A172 (cell line): ENCODE measurements around the gene CDV3. TPM values are rescaled to one million over a fixed set of nuclear protein-coding genes. Genes with fewer than 3 reads are reported as not detected.

Experiments
- DNase-seq: peaks from one replicate; pipeline ENCODE4 v3.0.0-alpha.2; 2015; ENCODE audit warnings: low spot score
- total RNA-seq: library from RNA; depleted of rRNA; stranded (reverse); fragments of >200 nt; shearing (Covaris generic); gene quantifications from 2 replicates; pipeline ENCODE4 v1.2.3, GENCODE V29; 2014

The CDV3 gene
- total RNA-seq, 1 experiment from 2014 or later = 239 TPM

GRCh38 chr3:133568294-133569014 is 5.0 kb upstream of the CDV3 start:
- DNase-seq = peak; percentile 99

DNA sequence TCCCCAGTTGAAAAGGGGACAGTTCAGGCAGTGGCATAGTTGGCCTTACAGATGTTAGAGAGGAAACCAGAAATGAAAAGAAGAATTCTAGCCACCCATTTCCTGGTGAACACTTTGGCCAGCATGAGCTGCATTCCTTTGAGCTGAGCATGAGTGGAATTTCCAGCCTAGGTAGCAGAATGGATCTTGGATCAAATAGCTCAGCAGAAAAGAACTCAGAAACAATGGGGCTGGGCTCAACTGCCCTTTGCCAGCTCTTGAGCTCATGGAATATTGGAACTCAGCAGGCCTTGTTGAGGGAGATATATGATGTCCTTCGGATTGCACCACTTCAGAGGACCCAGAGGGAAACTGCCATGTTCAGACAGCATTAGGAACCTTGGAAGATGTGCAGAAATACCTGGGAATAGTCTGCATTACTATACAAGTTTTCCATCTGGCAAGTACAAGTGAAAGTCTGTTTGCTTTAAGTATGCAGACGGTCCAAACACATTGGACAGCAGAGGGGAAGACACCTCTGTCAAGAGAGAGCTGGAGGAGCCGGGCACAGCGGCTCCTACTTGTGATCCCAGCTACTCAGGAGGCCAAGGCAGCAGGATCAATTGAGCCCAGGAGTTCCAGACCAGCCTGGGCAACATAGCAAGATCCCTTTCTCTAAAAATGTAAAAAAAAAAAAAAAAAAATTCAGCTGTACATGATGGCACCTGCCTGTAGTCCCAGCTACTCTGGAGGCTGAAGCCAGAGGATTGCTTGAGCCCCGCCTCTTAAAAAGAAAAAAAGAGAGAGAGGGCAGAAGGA is 3.1 kb upstream of the CDV3 start:
- DNase-seq = peak; percentile 87

DNA sequence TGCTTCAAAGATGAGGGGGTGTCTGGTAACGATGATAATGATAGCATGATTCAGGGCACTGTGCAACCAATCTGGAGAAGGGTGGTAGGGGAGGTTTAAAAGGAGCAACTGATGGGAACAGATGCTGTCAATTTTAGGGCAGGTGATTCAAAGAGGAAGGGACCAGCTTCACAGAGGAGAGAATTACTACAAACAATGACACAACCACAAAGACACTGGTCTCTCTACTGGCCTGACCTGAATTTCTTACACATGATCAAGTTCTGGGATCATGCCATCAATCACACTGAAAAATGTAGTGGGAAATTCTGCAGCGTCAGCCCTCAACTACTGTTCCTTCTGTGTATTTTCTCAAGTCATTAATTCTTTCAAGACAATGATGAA is 2.6 kb upstream of the CDV3 start:
- DNase-seq = no peak

- DNase-seq = peak; percentile 54
Observed at GRCh38 chr3:133572158-133573053, 1.1 kb upstream of the CDV3 start.

DNA sequence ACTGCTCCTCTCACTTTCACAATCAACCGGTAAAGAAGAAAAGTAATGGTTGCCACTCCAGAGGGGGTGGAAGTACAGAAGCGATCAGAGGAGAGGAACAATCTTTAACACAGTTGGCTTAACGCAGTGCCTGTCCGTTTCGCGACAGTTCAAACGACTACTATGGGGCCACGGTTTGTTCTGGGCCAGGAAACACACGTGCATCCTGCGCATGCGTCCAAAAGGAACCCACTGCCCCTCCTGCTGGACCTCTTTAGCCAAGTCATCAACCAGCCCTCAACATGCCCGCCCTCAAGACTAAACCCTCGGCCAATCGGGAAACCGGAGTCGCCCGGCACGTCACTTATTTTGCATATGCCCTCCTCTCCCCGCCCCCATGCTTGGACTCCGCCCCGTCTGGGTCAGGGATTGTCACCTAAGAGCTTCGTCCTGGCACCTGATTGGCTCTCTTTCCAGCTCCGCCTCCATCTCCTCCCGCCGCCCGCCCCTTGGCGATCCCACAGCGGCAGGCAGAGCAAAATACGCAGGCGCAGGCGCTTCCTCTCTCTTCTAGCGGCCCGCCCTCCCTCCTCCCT is 345 bp upstream of the CDV3 start:
- DNase-seq = peak; percentile 100

- DNase-seq = peak; percentile 57
Observed at GRCh38 chr3:133574260-133574881, 885 bp downstream of the CDV3 start.

DNA sequence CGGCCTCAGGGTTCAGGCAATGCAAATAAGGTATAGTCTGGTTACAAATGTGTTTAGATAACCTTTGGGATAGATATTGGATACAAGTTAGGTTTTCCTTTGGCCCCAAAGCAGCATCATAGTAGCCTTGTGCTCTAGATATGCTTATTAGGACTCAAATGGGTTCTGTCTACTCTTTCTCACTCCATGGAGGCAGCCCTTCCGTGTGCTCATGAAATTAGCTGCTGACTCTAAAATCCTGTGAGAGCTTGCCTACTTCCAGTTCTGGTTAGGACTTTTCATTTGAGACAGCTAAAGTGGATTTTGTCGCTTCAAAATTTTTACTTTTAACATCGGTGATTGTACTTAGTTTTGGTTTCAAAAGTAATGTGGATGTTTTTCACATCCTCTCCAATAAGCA is 1.6 kb downstream of the CDV3 start:
- DNase-seq = no peak

GRCh38 chr3:133576169-133576568 is 2.7 kb downstream of the CDV3 start:
- no peak for DNase-seq

GRCh38 chr3:133578548-133579191 is 5.2 kb downstream of the CDV3 start:
- peak; percentile 50 for DNase-seq

DNA sequence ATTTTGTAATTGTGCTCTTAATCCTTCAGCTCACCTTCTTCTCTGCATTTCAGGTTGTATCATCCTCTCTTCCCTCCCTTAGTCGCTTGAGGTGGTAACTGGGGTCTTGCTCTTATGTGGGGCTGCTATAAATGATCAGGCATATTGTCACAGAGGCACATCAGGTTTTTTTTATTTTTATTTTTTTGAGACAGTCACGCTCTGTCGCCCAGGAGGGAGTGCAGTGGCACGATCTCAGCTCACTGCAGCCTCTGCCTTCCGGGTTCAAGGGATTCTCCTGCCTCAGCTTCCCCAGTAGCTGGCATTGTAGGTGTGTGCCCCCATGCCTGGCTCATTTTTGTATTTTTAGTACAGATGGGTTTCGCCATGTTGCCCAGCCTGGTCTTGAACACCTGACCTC is 9.9 kb downstream of the CDV3 start:
- DNase-seq = no peak

- DNase-seq = no peak
Observed at GRCh38 chr3:133588035-133588434, 14.5 kb downstream of the CDV3 start.

- no peak for DNase-seq
Observed at GRCh38 chr3:133588784-133589465, 15.4 kb downstream of the CDV3 start.

GRCh38 chr3:133589503-133589902 is 16.0 kb downstream of the CDV3 start:
- no peak for DNase-seq

DNA sequence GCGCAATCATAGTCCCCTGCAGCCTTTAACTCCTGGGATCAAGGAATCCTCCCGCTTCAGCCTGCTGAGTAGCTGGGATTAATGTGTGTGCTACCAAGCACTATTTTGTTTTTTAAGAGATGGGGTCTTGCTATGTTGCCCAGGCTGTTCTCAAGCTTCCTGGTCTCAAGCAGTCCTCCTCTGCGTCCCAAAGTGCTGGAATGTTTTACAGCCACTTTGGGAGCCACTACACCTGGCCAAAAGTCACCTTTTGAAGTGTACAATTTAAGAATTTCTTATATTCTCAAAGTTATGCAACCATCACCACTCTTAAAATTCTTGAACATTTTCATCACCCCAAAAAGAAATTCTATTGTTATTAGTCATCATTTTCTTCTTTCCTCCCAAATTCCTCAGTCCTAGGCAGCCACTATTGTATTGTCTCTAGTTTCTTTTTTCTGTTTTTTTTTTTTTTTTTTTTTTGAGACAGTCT is 17.8 kb downstream of the CDV3 start:
- DNase-seq = peak; percentile 69

DNA sequence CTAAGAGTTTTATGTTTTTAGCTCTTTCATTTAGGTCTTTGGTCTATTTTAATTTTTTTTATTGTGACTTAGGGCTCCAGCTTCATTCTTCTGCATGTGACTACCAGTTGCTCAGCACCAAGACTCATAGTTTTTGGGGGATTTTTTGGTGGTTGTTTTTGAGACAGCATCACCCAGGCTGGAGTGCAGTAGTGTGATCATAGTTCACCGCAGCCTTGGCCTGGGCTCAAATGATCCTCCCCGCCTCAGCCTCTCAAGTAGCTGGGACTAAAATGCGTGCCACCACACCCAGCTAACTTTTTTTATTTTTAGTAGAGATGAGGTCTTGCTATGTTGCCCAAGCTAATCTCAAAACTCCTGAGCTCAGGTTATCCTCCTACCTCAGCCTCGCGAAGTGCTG is 19.4 kb downstream of the CDV3 start:
- DNase-seq = no peak

DNA sequence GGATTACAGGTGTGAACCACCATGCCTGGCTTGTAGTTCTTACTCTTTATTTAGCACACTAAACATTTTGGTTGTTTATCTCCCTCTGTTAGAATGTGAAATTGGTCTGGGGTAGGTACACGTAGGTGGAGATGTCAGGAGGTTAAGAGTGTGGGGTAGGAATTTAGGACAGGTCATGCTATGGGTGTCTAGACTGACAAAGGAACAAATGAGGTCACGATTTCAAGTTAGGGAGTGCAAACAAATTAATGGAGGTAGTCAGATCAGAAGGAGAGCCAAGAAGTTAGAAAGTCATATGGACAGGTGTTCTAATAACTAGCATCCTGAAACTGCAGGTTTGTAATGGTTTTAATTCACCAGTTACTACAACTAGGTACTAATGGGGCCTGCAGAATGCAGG is 19.8 kb downstream of the CDV3 start:
- no peak for DNase-seq

DNA sequence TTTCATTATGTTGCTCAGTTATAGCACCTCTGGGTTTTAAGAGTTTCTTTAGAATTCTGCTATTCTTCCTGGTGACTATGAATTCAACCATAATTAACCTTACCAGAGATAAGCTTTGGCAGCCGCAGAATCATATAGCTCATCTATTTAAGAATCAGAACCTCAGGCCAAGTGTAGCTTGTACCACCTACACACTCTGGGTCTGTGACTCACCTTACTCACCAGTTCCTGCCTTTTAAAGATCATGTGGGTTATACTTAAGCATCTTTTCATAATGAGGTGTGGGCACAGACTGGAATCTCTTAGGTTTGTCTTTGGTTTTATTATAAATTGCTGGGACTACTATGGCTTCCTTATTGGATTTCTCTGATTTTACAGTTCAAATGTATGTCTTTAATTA is 21.9 kb downstream of the CDV3 start:
- peak; percentile 83 for DNase-seq

GRCh38 chr3:133598405-133598804 is 24.9 kb downstream of the CDV3 start:
- no peak for DNase-seq

- no peak for DNase-seq
Observed at GRCh38 chr3:133599280-133599679, 25.8 kb downstream of the CDV3 start.

DNA sequence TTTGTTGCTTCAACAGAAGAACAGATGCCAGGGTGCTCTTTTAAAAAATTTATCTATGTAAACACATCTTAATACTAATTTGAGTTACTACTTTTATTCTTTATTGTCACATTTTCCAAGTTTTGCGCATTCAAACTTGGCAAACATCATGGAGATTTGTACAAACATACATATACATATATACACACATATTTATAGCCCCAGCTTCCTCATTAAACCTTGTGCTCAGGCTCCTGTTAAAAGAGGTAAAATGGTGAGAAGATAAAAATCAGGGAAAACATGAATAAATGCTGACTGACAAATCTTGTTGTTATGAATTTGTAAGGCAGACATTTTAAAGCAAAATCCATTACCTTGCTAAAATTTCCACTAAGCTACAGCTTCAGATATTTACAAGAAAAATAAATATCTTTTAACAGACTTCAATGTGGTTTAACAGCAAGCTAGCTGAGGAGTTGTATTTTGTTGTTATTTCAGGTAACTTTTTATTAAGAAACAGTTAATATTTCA is 27.1 kb downstream of the CDV3 start:
- no peak for DNase-seq
